Body of pancreas (tissue), 4 donors: ENCODE data around the gene AGAP3.

Source experiments
- POLR2A ChIP-seq, 3 donors: fragments of 450-650 bp; IDR thresholded peaks; one replicate each; pipeline ENCODE4 v1.6.1; 2016; ENCODE audit warnings: antibody characterized with exemption in 3 of 3, mild to moderate bottlenecking in 2 of 3
- TF ChIP-seq, protein P1 (sequence below), 7 experiments: fragments of 450-650 bp in 4 of 7; fragments of 200-600 bp in 3 of 7; sonication (generic) in 3 of 7; IDR thresholded peaks; one replicate each; pipeline ENCODE4 v1.5.1; 2016 to 2019; ENCODE audit warnings: antibody characterized with exemption in 7 of 7

DNA sequence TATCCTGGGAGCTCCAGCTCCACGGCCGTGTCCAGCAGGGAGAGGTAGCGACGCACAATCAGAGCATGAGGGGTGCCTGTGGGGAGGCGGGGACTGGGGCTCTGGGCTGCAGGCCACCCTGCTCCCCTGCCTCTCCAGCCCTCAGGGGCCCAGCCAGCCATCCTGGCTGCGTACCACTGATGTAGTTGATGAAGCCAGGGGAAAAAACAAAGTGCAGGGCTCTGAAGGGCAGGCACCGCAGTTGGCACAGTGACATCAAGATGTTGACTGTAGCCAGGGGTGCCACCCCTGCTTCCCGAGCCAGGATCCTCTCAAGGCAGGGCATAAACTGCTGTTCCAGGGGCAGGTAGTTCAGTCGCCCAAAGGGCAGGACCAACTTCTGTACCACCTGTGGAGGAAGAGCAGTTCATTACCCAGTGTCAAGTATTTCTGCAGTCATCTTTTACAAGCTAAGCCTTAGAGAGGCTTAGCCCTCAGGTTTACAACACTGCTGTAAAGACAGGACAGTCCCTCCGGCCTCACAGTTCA is 8.5 kb upstream of the AGAP3 start:
- TF ChIP-seq, protein P1, sequence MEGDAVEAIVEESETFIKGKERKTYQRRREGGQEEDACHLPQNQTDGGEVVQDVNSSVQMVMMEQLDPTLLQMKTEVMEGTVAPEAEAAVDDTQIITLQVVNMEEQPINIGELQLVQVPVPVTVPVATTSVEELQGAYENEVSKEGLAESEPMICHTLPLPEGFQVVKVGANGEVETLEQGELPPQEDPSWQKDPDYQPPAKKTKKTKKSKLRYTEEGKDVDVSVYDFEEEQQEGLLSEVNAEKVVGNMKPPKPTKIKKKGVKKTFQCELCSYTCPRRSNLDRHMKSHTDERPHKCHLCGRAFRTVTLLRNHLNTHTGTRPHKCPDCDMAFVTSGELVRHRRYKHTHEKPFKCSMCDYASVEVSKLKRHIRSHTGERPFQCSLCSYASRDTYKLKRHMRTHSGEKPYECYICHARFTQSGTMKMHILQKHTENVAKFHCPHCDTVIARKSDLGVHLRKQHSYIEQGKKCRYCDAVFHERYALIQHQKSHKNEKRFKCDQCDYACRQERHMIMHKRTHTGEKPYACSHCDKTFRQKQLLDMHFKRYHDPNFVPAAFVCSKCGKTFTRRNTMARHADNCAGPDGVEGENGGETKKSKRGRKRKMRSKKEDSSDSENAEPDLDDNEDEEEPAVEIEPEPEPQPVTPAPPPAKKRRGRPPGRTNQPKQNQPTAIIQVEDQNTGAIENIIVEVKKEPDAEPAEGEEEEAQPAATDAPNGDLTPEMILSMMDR (IDR thresholded peaks at IDR 0.05) = no peak
- TF ChIP-seq POLR2A (IDR thresholded peaks at IDR 0.05) = no peak
